Kidney (tissue), 14 donors: ENCODE measurements around the gene PNLIPRP2. TPM values are rescaled to one million over a fixed set of nuclear protein-coding genes. Genes with fewer than 3 reads are reported as not detected.

Experiments
- DNase-seq, 5 donors: peaks; one replicate each; pipeline ENCODE4 v3.0.0-alpha.2; 2013 to 2020
- FAIRE-seq: peaks from 2 replicates; lab custom pipeline; 2012; peaks lifted over from hg19 to GRCh38; lab: Jason Lieb, UNC
- H3K27ac ChIP-seq, 2 donors: one replicate each; pipeline ENCODE4 v1.7.0; 2013; ENCODE audit warnings: low read depth in 2 of 2, low read length in 2 of 2, inconsistent platforms in 1 of 2
- H3K27me3 ChIP-seq: one replicate; pipeline ENCODE4 v1.7.1; 2013; ENCODE audit warnings: low read length, inconsistent platforms; ENCODE audit not compliant: control insufficient read depth, insufficient read depth
- H3K36me3 ChIP-seq, 3 donors: one replicate each; pipeline versions ENCODE4 v1.7.0 to v1.7.1; 2013; ENCODE audit warnings: low read length in 3 of 3, control low read depth in 1 of 3, inconsistent platforms in 1 of 3; ENCODE audit not compliant: insufficient read depth in 3 of 3, control insufficient read depth in 2 of 3
- H3K4me1 ChIP-seq, 3 donors: one replicate each; pipeline versions ENCODE4 v1.7.0 to v1.7.1; 2013; ENCODE audit warnings: low read length in 3 of 3, inconsistent platforms in 1 of 3, low read depth in 1 of 3; ENCODE audit not compliant: control insufficient read depth in 2 of 3, insufficient read depth in 2 of 3
- H3K4me3 ChIP-seq, 3 donors: one replicate each; pipeline versions ENCODE4 v1.7.0 to v1.8.1; 2013; ENCODE audit warnings: low read length in 3 of 3, control low read depth in 1 of 3, inconsistent platforms in 1 of 3
- H3K9ac ChIP-seq, 3 donors: one replicate each; pipeline versions ENCODE4 v1.7.0 to v1.7.1; 2013; ENCODE audit warnings: low read length in 3 of 3, control low read depth in 1 of 3, inconsistent platforms in 1 of 3
- H3K9me3 ChIP-seq, 3 donors: one replicate each; pipeline versions ENCODE4 v1.7.0 to v1.7.1; 2013; ENCODE audit warnings: low read length in 3 of 3, control low read depth in 1 of 3, inconsistent platforms in 1 of 3; ENCODE audit not compliant: control insufficient read depth in 2 of 3, insufficient read depth in 1 of 3
- CTCF ChIP-seq: IDR thresholded peaks from 3 replicates; pipeline ENCODE4 v1.5.1; 2012; ENCODE audit warnings: mild to moderate bottlenecking, moderate library complexity, borderline replicate concordance; ENCODE audit not compliant: insufficient read depth; ENCODE audit errors: extremely low read depth
- intact Hi-C: fragments of 100-400 bp; cut with DNase I; formaldehyde crosslinking; loops from one replicate; pipeline ENCODE4 v1.11.1; 2022
- polyA plus RNA-seq: library from polyadenylated mRNA; stranded (reverse); fragments of 350-450 nt; fragmentation: Illumina TruSeq; extraction: RNeasy Lipid Tissue Mini Kit (QIAGEN cat#74804); gene quantifications from one replicate; pipeline ENCODE4 v1.2.3, GENCODE V29; 2014; ENCODE audit warnings: low read depth, low replicate concordance; ENCODE audit not compliant: insufficient read depth
- total RNA-seq: library from RNA; stranded (reverse); fragmentation: NEBNext Ultra II Directional; extraction: Animal tissue kit (Norgen Biotek cat#: 25700); gene quantifications from one replicate; pipeline ENCODE4 v1.2.1, GENCODE V29; 2021
- donor health status: control.
- donor health status: control.
- donor health status: control.
- donor health status: control.
- donor health status: control.
- donor health status: DM: yes; HTN: yes; CAD: no.
- donor health status: Normal renal cell carcinoma (clear cell type).

PNLIPRP2 gene
- total and polyA plus RNA-seq, 2 donors from 2014 or later = not detected

- Histone ChIP-seq H3K36me3 (no peaks in the 10 kb centered on the region), H3K4me3 (no peak overlapping the region)
- FAIRE-seq = no peak
Measured at GRCh38 chr10:116610443-116611152, 10.2 kb upstream of the PNLIPRP2 start.

GRCh38 chr10:116611153-116611545 is 9.6 kb upstream of the PNLIPRP2 start:
- Histone ChIP-seq H3K9ac (no peak overlapping the region), H3K4me1 (no peaks in the 10 kb centered on the region), H3K27ac (no peak overlapping the region), H3K27me3 (no peaks in the 10 kb centered on the region), H3K36me3 (no peaks in the 10 kb centered on the region), H3K4me3 (no peak overlapping the region), H3K9me3 (peaks cover 0 to 3% (median 0%) of the 10 kb centered on the region in 3 donors)
- no peak for TF ChIP-seq CTCF
- intact Hi-C loops = no loop called here
- FAIRE-seq (no peak), DNase-seq (no peak)

More at GRCh38 chr10:116610443-116611152, 10.2 kb upstream of the PNLIPRP2 start:
- Histone ChIP-seq H3K27me3 (no peaks in the 10 kb centered on the region), H3K4me1 (no peaks in the 10 kb centered on the region), H3K9ac (no peak overlapping the region), H3K9me3 (peaks cover 0 to 3% (median 0%) of the 10 kb centered on the region in 3 donors), H3K27ac (no peak overlapping the region)
- no peak for DNase-seq
- TF ChIP-seq CTCF = no peak
- intact Hi-C loops = no loop called here

- peaks cover 0 to 3% (median 0%) of the 10 kb centered on the region in 3 donors for H3K9me3 ChIP-seq
- H3K27ac ChIP-seq = no peak overlapping the region
- H3K27me3 ChIP-seq = no peaks in the 10 kb centered on the region
- intact Hi-C loops = no loop called here
- H3K4me3 ChIP-seq = no peak overlapping the region
- no peaks in the 10 kb centered on the region for H3K4me1 ChIP-seq
- DNase-seq (no peak), FAIRE-seq (no peak)
- H3K36me3 ChIP-seq = no peaks in the 10 kb centered on the region
- no peak for TF ChIP-seq CTCF
- H3K9ac ChIP-seq = no peak overlapping the region
Measured at GRCh38 chr10:116612107-116612769, 8.5 kb upstream of the PNLIPRP2 start.
